Caco-2 (cell line): ENCODE data around the gene CDH9. TPM values are rescaled to one million over a fixed set of nuclear protein-coding genes. Genes with fewer than 3 reads are reported as not detected.

Source experiments
- BruUV-seq: library from RNA; stranded (reverse); fragments of 400-500 nt; replicated peaks from 2 replicates; lab custom pipeline; 2021; lab: Mats Ljungman, UMichigan
- CTCF ChIA-PET: fragments of 300-600 bp; sonication (Branson Sonifier 250); formaldehyde crosslinking; loops from one replicate; lab custom pipeline; 2022; ENCODE audit warnings: antibody characterized with exemption; lab: Charles Lee
- POLR2A ChIA-PET: fragments of 300-600 bp; sonication (Branson Sonifier 250); formaldehyde crosslinking; loops from one replicate; lab custom pipeline; 2022; ENCODE audit warnings: antibody characterized with exemption; lab: Charles Lee
- DNase-seq, 2 experiments: peaks; one replicate each; pipeline versions ENCODE4 v3.0.0 to v3.0.0-alpha.2; 2020 to 2022
- H3K27me3 ChIP-seq: replicated peaks from 2 replicates; pipeline ENCODE4 v1.6.0; 2011; ENCODE audit warnings: low read length; ENCODE audit not compliant: control insufficient read depth, insufficient read depth
- H3K36me3 ChIP-seq: 2 replicates; pipeline ENCODE4 v1.5.1; 2011; ENCODE audit warnings: low read length; ENCODE audit not compliant: control insufficient read depth, insufficient read depth
- H3K4me1 ChIP-seq: fragments of 250-450 bp; sonication (Bioruptor Pico); 2 replicates; pipeline ENCODE4 v1.5.1; 2020; ENCODE audit warnings: mild to moderate bottlenecking
- H3K4me3 ChIP-seq: 2 replicates; pipeline ENCODE4 v1.5.1; 2011; ENCODE audit warnings: low read depth, mild to moderate bottlenecking, control low read depth, low read length
- H3K9me3 ChIP-seq: fragments of 250-450 bp; sonication (Bioruptor Pico); 2 replicates; pipeline ENCODE4 v1.5.1; 2020; ENCODE audit warnings: mild to moderate bottlenecking, moderate library complexity
- H3K27ac Mint-ChIP-seq: one replicate; pipeline ENCODE4 v1.8.0; 2022; ENCODE audit warnings: mixed read lengths; ENCODE audit not compliant: unreplicated experiment
- H3K27me3 Mint-ChIP-seq: one replicate; pipeline ENCODE4 v1.8.0; 2022; ENCODE audit warnings: mixed read lengths; ENCODE audit not compliant: insufficient read depth, unreplicated experiment
- H3K36me3 Mint-ChIP-seq: one replicate; pipeline ENCODE4 v1.8.0; 2022; ENCODE audit warnings: mild to moderate bottlenecking, mixed read lengths; ENCODE audit not compliant: insufficient read depth, unreplicated experiment
- H3K4me1 Mint-ChIP-seq: one replicate; pipeline ENCODE4 v1.8.0; 2022; ENCODE audit warnings: low read depth, mixed read lengths; ENCODE audit not compliant: unreplicated experiment
- H3K4me3 Mint-ChIP-seq: one replicate; pipeline ENCODE4 v1.8.0; 2022; ENCODE audit warnings: mild to moderate bottlenecking, moderate library complexity, mixed read lengths; ENCODE audit not compliant: unreplicated experiment
- H3K9me3 Mint-ChIP-seq: one replicate; pipeline ENCODE4 v1.8.0; 2022; ENCODE audit warnings: mixed read lengths; ENCODE audit not compliant: unreplicated experiment
- intact Hi-C: fragments of 100-400 bp; cut with micrococcal nuclease; formaldehyde crosslinking; loops from one replicate; pipeline ENCODE4 v1.10.0; 2022; ENCODE audit not compliant: unreplicated experiment
- total RNA-seq: library from RNA; stranded (reverse); gene quantifications from 2 replicates; pipeline ENCODE4 v1.2.3, GENCODE V29; 2022
- TF ChIP-seq, protein P1 (sequence below), 2 experiments: fragments of 200-600 bp in 1 of 2; IDR thresholded peaks; 1 replicate in 1 of 2; 2 replicates in 1 of 2; pipeline versions ENCODE4 v1.5.1 to v1.8.0; 2011 to 2022; ENCODE audit warnings: antibody characterized with exemption in 1 of 2, control low read depth in 1 of 2, inconsistent platforms in 1 of 2, low read depth in 1 of 2, low read length in 1 of 2, mild to moderate bottlenecking in 1 of 2, moderate library complexity in 1 of 2; ENCODE audit not compliant: insufficient read depth in 1 of 2, severe bottlenecking in 1 of 2, unreplicated experiment in 1 of 2

Gene CDH9
- total RNA-seq, 1 experiment from 2014 or later, result not detected

DNA sequence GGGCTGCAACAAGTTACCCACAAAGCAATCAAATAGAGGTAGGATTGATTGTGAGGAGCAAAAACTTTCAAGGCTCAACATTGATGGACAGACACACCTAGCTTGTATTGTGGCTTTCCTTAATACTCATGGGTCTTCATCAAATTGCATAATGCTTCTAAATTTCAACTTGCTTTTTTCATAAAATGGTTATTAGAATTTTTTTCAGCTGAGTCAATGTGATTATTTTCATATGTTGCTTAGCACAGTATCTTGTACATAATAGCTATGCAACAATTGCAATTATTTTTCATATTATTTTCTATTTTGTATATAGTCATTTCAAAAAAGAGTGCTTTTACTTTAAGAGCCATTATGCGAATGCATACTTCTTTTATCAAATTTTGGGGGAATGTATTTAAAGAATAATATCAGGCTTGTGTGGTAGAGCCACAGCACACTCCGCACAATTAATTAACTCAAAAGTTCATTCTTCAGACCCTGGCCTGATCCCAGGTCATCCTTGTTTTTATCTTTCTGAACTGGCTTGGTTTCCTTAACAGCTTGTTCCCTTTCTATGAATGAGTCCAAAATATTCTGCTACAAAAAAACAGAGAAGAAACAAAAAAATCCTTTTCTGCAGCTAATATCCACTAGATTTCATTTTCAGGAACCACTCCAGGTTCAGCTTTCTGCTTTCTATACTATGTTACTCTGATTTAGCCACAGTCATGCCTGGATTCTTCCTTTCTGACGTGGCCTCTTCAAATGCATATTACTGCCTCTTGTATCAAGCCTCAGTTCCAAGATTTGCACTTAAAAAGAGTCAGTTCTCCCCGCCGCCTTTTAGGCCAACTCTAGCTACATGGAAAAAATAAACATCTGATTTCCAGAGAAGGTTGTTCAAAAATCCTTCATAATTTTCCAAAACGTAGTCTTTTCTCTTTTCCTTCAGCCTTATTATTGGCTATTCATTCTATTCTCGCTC lies 45.3 kb upstream of the CDH9 start:
- Mint-ChIP-seq H3K27ac (no peak overlapping the region), H3K27me3 (no peaks in the 10 kb centered on the region), H3K4me1 (no peaks in the 10 kb centered on the region), H3K36me3 (no peaks in the 10 kb centered on the region), H3K4me3 (no peak overlapping the region), H3K9me3 (no peaks in the 10 kb centered on the region)
- TF ChIP-seq, protein P1, sequence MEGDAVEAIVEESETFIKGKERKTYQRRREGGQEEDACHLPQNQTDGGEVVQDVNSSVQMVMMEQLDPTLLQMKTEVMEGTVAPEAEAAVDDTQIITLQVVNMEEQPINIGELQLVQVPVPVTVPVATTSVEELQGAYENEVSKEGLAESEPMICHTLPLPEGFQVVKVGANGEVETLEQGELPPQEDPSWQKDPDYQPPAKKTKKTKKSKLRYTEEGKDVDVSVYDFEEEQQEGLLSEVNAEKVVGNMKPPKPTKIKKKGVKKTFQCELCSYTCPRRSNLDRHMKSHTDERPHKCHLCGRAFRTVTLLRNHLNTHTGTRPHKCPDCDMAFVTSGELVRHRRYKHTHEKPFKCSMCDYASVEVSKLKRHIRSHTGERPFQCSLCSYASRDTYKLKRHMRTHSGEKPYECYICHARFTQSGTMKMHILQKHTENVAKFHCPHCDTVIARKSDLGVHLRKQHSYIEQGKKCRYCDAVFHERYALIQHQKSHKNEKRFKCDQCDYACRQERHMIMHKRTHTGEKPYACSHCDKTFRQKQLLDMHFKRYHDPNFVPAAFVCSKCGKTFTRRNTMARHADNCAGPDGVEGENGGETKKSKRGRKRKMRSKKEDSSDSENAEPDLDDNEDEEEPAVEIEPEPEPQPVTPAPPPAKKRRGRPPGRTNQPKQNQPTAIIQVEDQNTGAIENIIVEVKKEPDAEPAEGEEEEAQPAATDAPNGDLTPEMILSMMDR (IDR thresholded peaks at IDR 0.05; ENCODE audit: insufficient read depth in 1 of 2, low read depth in 1 of 2, low read length in 1 of 2, severe bottlenecking in 1 of 2, unreplicated experiment in 1 of 2), result no peak
- no TSS peak for BruUV-seq
- Histone ChIP-seq H3K4me1 (no peaks in the 10 kb centered on the region), H3K4me3 (no peak overlapping the region), H3K36me3 (no peaks in the 10 kb centered on the region), H3K9me3 (no peaks in the 10 kb centered on the region), H3K27me3 (no peaks in the 10 kb centered on the region)
- no peak for DNase-seq
- ChIA-PET CTCF (no interaction called here), POLR2A (no interaction called here)
- intact Hi-C loops, result no loop called here

DNA sequence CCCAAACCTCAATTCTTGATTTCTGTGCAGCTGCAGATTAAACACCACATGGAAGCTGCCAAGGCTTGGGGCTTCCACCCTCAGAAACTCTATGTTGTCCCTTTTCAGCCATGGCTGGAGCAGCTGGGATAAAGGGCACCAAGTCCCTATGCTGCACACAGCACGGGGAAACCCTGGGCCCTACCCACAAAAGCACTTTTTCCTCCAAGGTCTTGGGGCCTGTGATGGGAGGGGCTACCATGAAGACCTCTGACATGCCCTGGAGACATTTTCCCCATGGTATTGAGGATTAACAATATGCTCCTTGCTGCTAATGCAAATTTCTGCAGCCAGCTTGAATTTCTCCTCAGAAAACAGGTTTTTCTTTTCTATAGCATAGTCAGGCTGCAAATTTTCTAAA lies 41.8 kb upstream of the CDH9 start:
- CTCF ChIA-PET, result interaction anchor here (0.6 kb wide), 1 partner anchor 44 kb away, joined by 3 read pairs; no protein-coding TSS in a partner anchor
- POLR2A ChIA-PET, result no interaction called here

DNA sequence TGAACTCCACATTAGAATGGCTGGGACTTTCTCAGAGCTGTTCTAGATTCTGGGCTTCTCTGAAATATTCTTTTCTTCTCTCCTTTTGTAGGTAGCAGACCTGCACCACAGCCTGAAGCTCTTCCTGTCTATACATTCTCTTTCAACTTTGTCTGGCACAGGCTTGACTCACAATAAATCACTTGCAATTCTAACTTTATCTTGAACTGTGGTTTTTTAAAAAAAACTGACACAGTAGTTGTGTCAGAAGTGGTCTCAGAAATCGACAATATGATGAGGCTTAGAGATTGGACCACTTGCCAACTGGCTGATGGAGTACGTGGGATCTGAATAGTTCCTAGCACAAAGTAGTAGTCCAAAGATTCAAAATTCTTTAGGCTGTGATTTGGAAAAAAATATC lies 24.1 kb upstream of the CDH9 start:
- no peak overlapping the region for H3K4me3 Mint-ChIP-seq

More for the DNA sequence above, 41.8 kb upstream of the CDH9 start:
- H3K4me3 ChIP-seq, result no peak overlapping the region
- Mint-ChIP-seq H3K9me3 (peaks cover 7% of the 10 kb centered on the region), H3K36me3 (no peaks in the 10 kb centered on the region), H3K27me3 (no peaks in the 10 kb centered on the region), H3K27ac (no peak overlapping the region), H3K4me1 (no peaks in the 10 kb centered on the region), H3K4me3 (no peak overlapping the region)
- no peaks in the 10 kb centered on the region for H3K9me3 ChIP-seq
- no TSS peak for BruUV-seq
- H3K27me3 ChIP-seq, result no peaks in the 10 kb centered on the region
- DNase-seq, result no peak
- H3K36me3 ChIP-seq, result no peaks in the 10 kb centered on the region
- TF ChIP-seq, protein P1 (IDR thresholded peaks at IDR 0.05; ENCODE audit: insufficient read depth in 1 of 2, low read depth in 1 of 2, low read length in 1 of 2, severe bottlenecking in 1 of 2, unreplicated experiment in 1 of 2), result no peak
- intact Hi-C loops, result no loop called here
- no peaks in the 10 kb centered on the region for H3K4me1 ChIP-seq

More for the DNA sequence above, 24.1 kb upstream of the CDH9 start:
- TF ChIP-seq, protein P1 (IDR thresholded peaks at IDR 0.05; ENCODE audit: insufficient read depth in 1 of 2, low read depth in 1 of 2, low read length in 1 of 2, severe bottlenecking in 1 of 2, unreplicated experiment in 1 of 2), result no peak
- Mint-ChIP-seq H3K9me3 (no peaks in the 10 kb centered on the region), H3K36me3 (no peaks in the 10 kb centered on the region), H3K27me3 (peaks cover 3% of the 10 kb centered on the region), H3K27ac (no peak overlapping the region), H3K4me1 (no peaks in the 10 kb centered on the region)
- Histone ChIP-seq H3K4me1 (no peaks in the 10 kb centered on the region), H3K4me3 (no peak overlapping the region), H3K27me3 (no peaks in the 10 kb centered on the region), H3K36me3 (no peaks in the 10 kb centered on the region), H3K9me3 (no peaks in the 10 kb centered on the region)
- CTCF ChIA-PET, result no interaction called here
- POLR2A ChIA-PET, result no interaction called here
- no peak for DNase-seq
- intact Hi-C loops, result no loop called here
- no TSS peak for BruUV-seq
